K562 (cell line): ENCODE results near the gene LPCAT1. TPM values are rescaled to one million over a fixed set of nuclear protein-coding genes. Genes with fewer than 3 reads are reported as not detected.
A peak's percentile ranks its signal among the peaks of the same experiment; 100 is the strongest.

ENCODE experiments used
- ATAC-seq: fragments of 200-7000 bp; cut with Tn5 transposase; 3 replicates; pipeline ENCODE4 v1.9.1; 2020; ENCODE audit warnings: moderate library complexity
- BruUV-seq: library from RNA; stranded (reverse); fragments of 400-500 nt; replicated peaks from 2 replicates; lab custom pipeline; 2021; lab: Mats Ljungman, UMichigan
- CTCF ChIA-PET: fragments of 300-600 bp; formaldehyde crosslinking; extraction: SDS; loops from one replicate; lab custom pipeline; 2021; ENCODE audit warnings: low intra/inter-chr PET ratio; lab: Yijun Ruan, JAX
- POLR2A ChIA-PET: fragments of 300-600, 350-650 bp; sonication (Branson Sonifier 250); formaldehyde crosslinking; extraction: SDS; loops from one replicate; lab custom pipeline; 2021; ENCODE audit warnings: antibody characterized with exemption, inconsistent platforms; lab: Yijun Ruan, JAX
- DNase-seq, 4 experiments: peaks; one replicate each; pipeline versions ENCODE4 v3.0.0 to v3.0.0-alpha.2; 2011 to 2018; ENCODE audit warnings: low spot score in 3 of 4, mixed read lengths in 3 of 4; ENCODE audit errors: extremely low read depth in 1 of 4
- FAIRE-seq: peaks from 2 replicates; lab custom pipeline; 2011; peaks lifted over from hg19 to GRCh38; lab: Jason Lieb, UNC
- H2AFZ ChIP-seq: 2 replicates; pipeline ENCODE4 v1.6.0; 2011; ENCODE audit warnings: low read depth, low read length, control low read depth, inconsistent platforms
- H3K27ac ChIP-seq: fragments of 200-600 bp; 3 replicates; pipeline ENCODE4 v1.8.0; 2011; ENCODE audit warnings: low read depth, mild to moderate bottlenecking, control low read depth, inconsistent platforms, low read length, moderate library complexity, mixed read lengths; ENCODE audit errors: extremely low read depth
- H3K27me3 ChIP-seq, 2 experiments: fragments of 300-600 bp in 1 of 2; 2 replicates in 1 of 2; 3 replicates in 1 of 2; pipeline versions ENCODE4 v1.6.0 to v1.8.0; 2011; ENCODE audit warnings: inconsistent platforms in 2 of 2, low read length in 2 of 2, mild to moderate bottlenecking in 1 of 2, mixed read lengths in 1 of 2, moderate library complexity in 1 of 2; ENCODE audit not compliant: control insufficient read depth in 2 of 2, insufficient read depth in 2 of 2
- H3K36me3 ChIP-seq: fragments of 300-600 bp; 3 replicates; pipeline ENCODE4 v1.8.0; 2011; ENCODE audit warnings: mild to moderate bottlenecking, low read length, inconsistent platforms; ENCODE audit not compliant: control insufficient read depth, insufficient read depth
- H3K4me1 ChIP-seq, 2 experiments: fragments of 200-600 bp in 1 of 2; replicated peaks in 1 of 2; 2 replicates in 1 of 2; 3 replicates in 1 of 2; pipeline versions ENCODE4 v1.5.1 to v1.8.0; 2011; ENCODE audit warnings: inconsistent platforms in 2 of 2, low read length in 2 of 2, mild to moderate bottlenecking in 1 of 2, mixed read lengths in 1 of 2, moderate library complexity in 1 of 2; ENCODE audit not compliant: control insufficient read depth in 2 of 2, insufficient read depth in 2 of 2
- H3K4me2 ChIP-seq: 2 replicates; pipeline ENCODE4 v1.6.1; 2011; ENCODE audit warnings: low read length, control low read depth, inconsistent platforms, mixed read lengths; ENCODE audit not compliant: insufficient read depth
- H3K4me3 ChIP-seq: fragments of 200-600 bp; sonication (generic), shearing (Covaris generic); 2 replicates; pipeline ENCODE4 v1.5.1; 2016; ENCODE audit warnings: control low read depth, inconsistent platforms
- H3K79me2 ChIP-seq: fragments of 200-600 bp; 3 replicates; pipeline ENCODE4 v1.8.0; 2011; ENCODE audit warnings: low read length, inconsistent platforms; ENCODE audit not compliant: control insufficient read depth, insufficient read depth
- H3K9ac ChIP-seq, 2 experiments: 2 replicates each; pipeline versions ENCODE4 v1.6.0 to v1.6.1; 2011; ENCODE audit warnings: low read depth in 2 of 2, low read length in 2 of 2, control low read depth in 1 of 2, inconsistent platforms in 1 of 2, mild to moderate bottlenecking in 1 of 2, mixed read lengths in 1 of 2; ENCODE audit not compliant: insufficient read depth in 1 of 2
- H3K9me1 ChIP-seq: one replicate; pipeline ENCODE4 v1.6.0; 2011; ENCODE audit warnings: inconsistent platforms, mild to moderate bottlenecking, low read length, moderate library complexity; ENCODE audit not compliant: control insufficient read depth, insufficient read depth
- H3K9me3 ChIP-seq: replicated peaks from 2 replicates; pipeline ENCODE4 v1.5.1; 2011; ENCODE audit warnings: low read depth, low read length, inconsistent platforms; ENCODE audit not compliant: control insufficient read depth, insufficient read depth
- H4K20me1 ChIP-seq: replicated peaks from 2 replicates; pipeline ENCODE4 v1.6.1; 2011; ENCODE audit warnings: low read length, inconsistent platforms, mixed read lengths; ENCODE audit not compliant: control insufficient read depth, insufficient read depth
- BRF1 ChIP-seq: IDR thresholded peaks from 3 replicates; pipeline ENCODE4 v1.6.1; 2011; ENCODE audit warnings: borderline replicate concordance, mild to moderate bottlenecking; ENCODE audit not compliant: insufficient read length; ENCODE audit errors: extremely low read depth
- CCNT2 ChIP-seq: IDR thresholded peaks from 2 replicates; pipeline ENCODE4 v1.6.1; 2011; ENCODE audit warnings: borderline replicate concordance, low read depth, mild to moderate bottlenecking, moderate library complexity, mixed read lengths, low read length; ENCODE audit not compliant: insufficient read length; ENCODE audit errors: extremely low read depth
- CTBP1 ChIP-seq: fragments of 450-650 bp; IDR thresholded peaks from 2 replicates; pipeline ENCODE4 v1.6.1; 2016; ENCODE audit warnings: borderline replicate concordance
- MTF1 ChIP-seq: fragments of 250-450 bp; sonication (Bioruptor Pico); IDR thresholded peaks from 2 replicates; pipeline ENCODE4 v1.9.0; 2021; ENCODE audit warnings: moderate library complexity, mild to moderate bottlenecking, inconsistent platforms, borderline replicate concordance
- SMARCA4 ChIP-seq: fragments of 450-650 bp; IDR thresholded peaks from 2 replicates; pipeline ENCODE4 v1.6.1; 2016
- SMARCA5 ChIP-seq: fragments of 450-650 bp; IDR thresholded peaks from 2 replicates; pipeline ENCODE4 v1.6.1; 2016
- SMC3 ChIP-seq: conservative IDR thresholded peaks from 2 replicates; pipeline ENCODE4 v1.6.1; 2011; ENCODE audit warnings: low read depth, low read length, improper control_type of control experiment; ENCODE audit not compliant: insufficient read depth
- ZNF75A ChIP-seq: fragments of 450-650 bp; formaldehyde crosslinking; IDR thresholded peaks from 2 replicates; pipeline ENCODE4 v1.4.0; 2020; ENCODE audit warnings: mild to moderate bottlenecking
- WGBS: fragments of 100-300 bp; shearing (Covaris generic); methylation state at CpG from one replicate; pipeline ENCODE4 v1.1.6; 2016; ENCODE audit warnings: low coverage, mixed read lengths; ENCODE audit not compliant: insufficient coverage; ENCODE audit errors: missing lambda C conversion rate; 5-methylcytosine and 5-hydroxymethylcytosine counted together
- in situ Hi-C: fragments of 300-500 bp; cut with MboI; formaldehyde crosslinking; loops from 4 replicates; pipeline ENCODE4 v1.15.0; 2018; ENCODE audit warnings: inconsistent platforms, mixed read lengths
- intact Hi-C: fragments of 100-400 bp; cut with micrococcal nuclease; formaldehyde crosslinking; loops from 2 replicates; pipeline ENCODE4 v1.14.2; 2022
- polyA plus RNA-seq, 8 experiments: library from polyadenylated mRNA; depleted of rRNA in 4 of 8; stranded (reverse) in 5 of 8; unstranded in 3 of 8; fragments of >200 nt; fragmentation: Nextera tagmentation in 2 of 8; fragmentation: Illumina TruSeq in 1 of 8; extraction: Ambion mirVana in 2 of 8; extraction: Trizol in 1 of 8; gene quantifications; 2 replicates each; pipeline versions ENCODE4 v1.2.1 to v1.2.3, GENCODE V29; 2011 to 2014; ENCODE audit warnings: inconsistent platforms in 1 of 8, missing spikeins in 1 of 8
- total RNA-seq, 7 experiments: library from RNA; depleted of rRNA in 6 of 7; stranded (reverse); fragments of >200 nt in 6 of 7; fragmentation: Illumina TruSeq in 2 of 7; extraction: Trizol in 2 of 7; gene quantifications; 2 replicates each; pipeline versions ENCODE4 v1.2.1 to v1.2.3, GENCODE V29; 2011 to 2021; ENCODE audit warnings: low replicate concordance in 1 of 7
- TF ChIP-seq, protein P1 (sequence below): sonication (generic); IDR thresholded peaks from 2 replicates; pipeline ENCODE4 v1.6.1; 2016
- TF ChIP-seq, protein P2 (sequence below), 3 experiments: fragments of 200-800 bp in 1 of 3; sonication (Bioruptor generic) in 1 of 3; sonication (generic) in 1 of 3; formaldehyde crosslinking in 1 of 3; IDR thresholded peaks; 2 replicates each; pipeline versions ENCODE4 v1.6.1 to v1.8.0; 2016 to 2022; ENCODE audit warnings: mild to moderate bottlenecking in 2 of 3, missing compliant biosample characterization in 2 of 3, missing genetic modification characterization in 2 of 3, missing genetic modification reagents in 1 of 3

Gene LPCAT1
- total and polyA plus RNA-seq, 9 of the 15 experiments (the other 6 are each of a cell fraction or from before 2014, with no cell fraction given) = 0.14 to 18.4 (median 13.9) TPM

DNA sequence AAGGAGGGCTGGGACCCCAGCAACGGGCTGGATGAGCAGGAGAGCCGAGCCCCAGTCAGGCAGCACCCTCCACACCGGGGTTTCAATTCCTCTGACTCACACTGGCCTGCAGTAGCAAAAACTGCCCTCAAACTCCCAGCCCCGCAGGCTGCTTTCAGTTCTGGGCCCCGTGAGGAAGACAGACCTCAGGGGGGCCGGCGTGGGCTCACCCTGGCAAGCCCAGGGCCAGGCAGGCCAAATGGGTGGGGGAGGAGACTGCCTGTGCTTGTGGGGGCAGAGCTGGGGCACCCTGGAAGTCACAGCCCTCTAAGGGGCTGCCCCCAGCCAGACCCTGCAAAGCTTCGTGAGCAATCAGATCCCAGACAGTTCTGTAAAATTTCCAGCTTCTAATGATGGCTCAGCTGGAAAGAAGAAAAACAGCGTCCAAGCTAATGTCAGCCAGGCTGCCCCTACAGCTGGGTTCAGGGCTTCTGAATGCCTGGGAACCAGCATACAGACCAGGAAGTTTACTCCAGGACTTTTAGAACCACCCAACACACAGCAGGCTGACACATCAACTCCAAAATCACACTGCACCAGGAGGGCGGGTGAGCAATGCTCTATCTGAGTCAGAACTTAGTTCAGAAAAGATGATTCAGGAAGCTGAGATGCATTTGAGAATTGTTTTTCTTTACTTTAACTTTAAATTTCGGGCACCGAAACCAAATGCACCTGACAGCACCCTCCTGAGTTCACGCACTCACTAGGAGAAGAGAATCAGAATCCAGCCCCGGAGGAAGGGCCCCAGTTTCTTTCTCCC, 34.7 kb downstream of the LPCAT1 start:
- no peaks in the 10 kb centered on the region for H3K79me2 ChIP-seq
- H3K27ac ChIP-seq = no peak overlapping the region
- no peak overlapping the region for H3K4me3 ChIP-seq
- TF ChIP-seq, protein P1, sequence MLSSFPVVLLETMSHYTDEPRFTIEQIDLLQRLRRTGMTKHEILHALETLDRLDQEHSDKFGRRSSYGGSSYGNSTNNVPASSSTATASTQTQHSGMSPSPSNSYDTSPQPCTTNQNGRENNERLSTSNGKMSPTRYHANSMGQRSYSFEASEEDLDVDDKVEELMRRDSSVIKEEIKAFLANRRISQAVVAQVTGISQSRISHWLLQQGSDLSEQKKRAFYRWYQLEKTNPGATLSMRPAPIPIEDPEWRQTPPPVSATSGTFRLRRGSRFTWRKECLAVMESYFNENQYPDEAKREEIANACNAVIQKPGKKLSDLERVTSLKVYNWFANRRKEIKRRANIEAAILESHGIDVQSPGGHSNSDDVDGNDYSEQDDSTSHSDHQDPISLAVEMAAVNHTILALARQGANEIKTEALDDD = no peak
- TF ChIP-seq CCNT2 (no peak), SMARCA5 (no peak), BRF1 (no peak), MTF1 (no peak), SMC3 (no peak), ZNF75A (CRISPR knock-in tag) (no peak), CTBP1 (no peak), SMARCA4 (no peak)
- TF ChIP-seq, protein P2, sequence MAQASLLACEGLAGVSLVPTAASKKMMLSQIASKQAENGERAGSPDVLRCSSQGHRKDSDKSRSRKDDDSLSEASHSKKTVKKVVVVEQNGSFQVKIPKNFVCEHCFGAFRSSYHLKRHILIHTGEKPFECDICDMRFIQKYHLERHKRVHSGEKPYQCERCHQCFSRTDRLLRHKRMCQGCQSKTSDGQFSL (CRISPR knock-in tag; IDR thresholded peaks at IDR 0.05) = no peak
- TF ChIP-seq, protein P2 (tag; IDR thresholded peaks at IDR 0.05) = no peak
- ChIA-PET CTCF (no interaction called here), POLR2A (no interaction called here)
- ATAC-seq (no peak), DNase-seq (no peak), FAIRE-seq (no peak)
- H3K9me3 ChIP-seq = no peaks in the 10 kb centered on the region
- peaks cover 0 to 15% of the 10 kb centered on the region in 2 experiments; a peak in 1 of 5 replicates for H3K4me1 ChIP-seq
- peaks cover 11% of the 10 kb centered on the region; the same call in 1 of the 3 replicates for H3K36me3 ChIP-seq
- WGBS = 52% methylated on average over 14 of the region's 14 CpGs
- H4K20me1 ChIP-seq = peaks cover 7% of the 10 kb centered on the region; the same call in 1 of the 2 replicates
- no peak overlapping the region for H2AFZ ChIP-seq
- H3K9ac ChIP-seq = peak overlapping the region in 1 of 2 experiments; percentile 49; a peak in 1 of 4 replicates
- no peaks in the 10 kb centered on the region for H3K9me1 ChIP-seq
- H3K27me3 ChIP-seq = no peaks in the 10 kb centered on the region
- BruUV-seq = no TSS peak
- intact Hi-C loops (no loop called here), in situ Hi-C loops (loop anchor here (5.0 kb wide), 1 partner anchor 153 kb away; no protein-coding TSS in a partner anchor)
- H3K4me2 ChIP-seq = no peak overlapping the region
